Endodermal cell (in vitro differentiated cells): Measurements from ENCODE around the gene HADHB. TPM values are rescaled to one million over a fixed set of nuclear protein-coding genes. Genes with fewer than 3 reads are reported as not detected.

Source experiments
- DNase-seq: peaks from one replicate; pipeline ENCODE4 v3.0.0-alpha.2; 2017
- H3K27ac ChIP-seq: 2 replicates; pipeline ENCODE4 v1.5.1; 2013; ENCODE audit warnings: mild to moderate bottlenecking, low read depth, low read length, moderate library complexity
- H3K27me3 ChIP-seq: 2 replicates; pipeline ENCODE4 v1.6.1; 2013; ENCODE audit warnings: mild to moderate bottlenecking, low read length, moderate library complexity; ENCODE audit not compliant: insufficient read depth, control insufficient read depth, poor library complexity, severe bottlenecking
- H3K36me3 ChIP-seq: 2 replicates; pipeline ENCODE4 v1.7.0; 2013; ENCODE audit warnings: mild to moderate bottlenecking, low read length, moderate library complexity; ENCODE audit not compliant: control insufficient read depth, insufficient read depth
- H3K4me1 ChIP-seq: one replicate; pipeline ENCODE4 v1.7.0; 2013; ENCODE audit warnings: low read length; ENCODE audit not compliant: control insufficient read depth, insufficient read depth
- H3K4me3 ChIP-seq: 2 replicates; pipeline ENCODE4 v1.5.1; 2013; ENCODE audit warnings: mild to moderate bottlenecking, low read length, moderate library complexity
- H3K9ac ChIP-seq: 2 replicates; pipeline ENCODE4 v1.6.1; 2013; ENCODE audit warnings: mild to moderate bottlenecking, low read length, moderate library complexity; ENCODE audit not compliant: poor library complexity, severe bottlenecking; ENCODE audit errors: extremely low read depth
- H3K9me3 ChIP-seq: 2 replicates; pipeline ENCODE4 v1.6.1; 2013; ENCODE audit warnings: mild to moderate bottlenecking, low read length, moderate library complexity; ENCODE audit not compliant: control insufficient read depth
- H3K27ac Mint-ChIP-seq: 2 replicates; pipeline ENCODE4 v1.8.0; 2020; ENCODE audit warnings: mixed read lengths
- H3K27me3 Mint-ChIP-seq: 2 replicates; pipeline ENCODE4 v1.8.0; 2021; ENCODE audit warnings: mild to moderate bottlenecking, mixed read lengths; ENCODE audit not compliant: insufficient read depth
- H3K36me3 Mint-ChIP-seq: 2 replicates; pipeline ENCODE4 v1.8.0; 2020; ENCODE audit warnings: low read depth, mixed read lengths
- H3K4me1 Mint-ChIP-seq: 2 replicates; pipeline ENCODE4 v1.8.0; 2020; ENCODE audit warnings: mixed read lengths
- H3K4me3 Mint-ChIP-seq: 2 replicates; pipeline ENCODE4 v1.8.0; 2020; ENCODE audit warnings: mild to moderate bottlenecking, moderate library complexity, mixed read lengths
- H3K9me3 Mint-ChIP-seq: 2 replicates; pipeline ENCODE4 v1.8.0; 2020; ENCODE audit warnings: mild to moderate bottlenecking, mixed read lengths
- WGBS, 2 experiments: methylation state at CpG; one replicate each; pipeline versions ENCODE4 v1.1.5 to v1.1.7; 2013; ENCODE audit warnings: missing lambda C conversion rate in 2 of 2, mixed read lengths in 1 of 2; ENCODE audit not compliant: insufficient coverage in 1 of 2, insufficient read length in 1 of 2; 5-methylcytosine and 5-hydroxymethylcytosine counted together
- long read RNA-seq, 4 experiments: library from polyadenylated mRNA in 2 of 4; library from RNA in 1 of 4; library from capped mRNA in 1 of 4; stranded (forward) in 3 of 4; unstranded in 1 of 4; transcript quantifications; one replicate each; pipeline ENCODE4 v2.0.0, GENCODE V29; 2020 to 2021; ENCODE audit warnings: inconsistent platforms in 1 of 4
- polyA plus RNA-seq, 2 experiments: library from polyadenylated mRNA; stranded (reverse); fragments of 50-300 nt; gene quantifications; one replicate each; pipeline ENCODE4 v1.2.3, GENCODE V29; 2013
- total RNA-seq, 2 donors: library from RNA; stranded (reverse); fragmentation: NEBNext Ultra II Directional in 1 of 2; extraction: Animal tissue kit (Norgen Biotek cat#: 25700) in 1 of 2; gene quantifications; 2 replicates in 1 of 2; 3 replicates in 1 of 2; pipeline ENCODE4 v1.2.1, GENCODE V29; 2021
- TF ChIP-seq, protein P1 (sequence below): fragments of 200-600 bp; sonication (generic); conservative IDR thresholded peaks from 2 replicates; pipeline ENCODE4 v1.5.0; 2021; ENCODE audit warnings: antibody characterized with exemption, mild to moderate bottlenecking

The HADHB gene
- total RNA-seq = 10 to 100 TPM; 37.8 to 41.0 TPM
- polyA plus RNA-seq (2013, experiment 1 of 2) = 51.5 TPM
- polyA plus RNA-seq (2013, experiment 2 of 2) = 45.7 TPM
- long read RNA-seq, experiment 1, transcript HADHB-201 (16 exons, 2,044 nt) = major isoform, 11 of 25 reads
- long read RNA-seq, experiment 1, partial matches to known transcripts = 9 of 25 reads
- long read RNA-seq, experiment 1, other reads (novel, unspliced or antisense) = 5 of 25 reads
- long read RNA-seq, experiment 2, transcript HADHB-201 (16 exons, 2,044 nt) = major isoform, 61 of 76 reads
- long read RNA-seq, experiment 2, partial matches to known transcripts = 7 of 76 reads
- long read RNA-seq, experiment 2, other reads (novel, unspliced or antisense) = 7 of 76 reads
- long read RNA-seq, experiment 3, transcript HADHB-201 (16 exons, 2,044 nt) = major isoform, 231 of 264 reads
- long read RNA-seq, experiment 3, transcript HADHB-208 (15 exons, 2,142 nt) = minor isoform, 5 of 264 reads
- long read RNA-seq, experiment 3, partial matches to known transcripts = 9 of 264 reads
- long read RNA-seq, experiment 3, other reads (novel, unspliced or antisense) = 19 of 264 reads
- long read RNA-seq, experiment 4, transcript HADHB-201 (16 exons, 2,044 nt) = major isoform, 100 of 133 reads
- long read RNA-seq, experiment 4, partial matches to known transcripts = 10 of 133 reads
- long read RNA-seq, experiment 4, other reads (novel, unspliced or antisense) = 17 of 133 reads

DNA sequence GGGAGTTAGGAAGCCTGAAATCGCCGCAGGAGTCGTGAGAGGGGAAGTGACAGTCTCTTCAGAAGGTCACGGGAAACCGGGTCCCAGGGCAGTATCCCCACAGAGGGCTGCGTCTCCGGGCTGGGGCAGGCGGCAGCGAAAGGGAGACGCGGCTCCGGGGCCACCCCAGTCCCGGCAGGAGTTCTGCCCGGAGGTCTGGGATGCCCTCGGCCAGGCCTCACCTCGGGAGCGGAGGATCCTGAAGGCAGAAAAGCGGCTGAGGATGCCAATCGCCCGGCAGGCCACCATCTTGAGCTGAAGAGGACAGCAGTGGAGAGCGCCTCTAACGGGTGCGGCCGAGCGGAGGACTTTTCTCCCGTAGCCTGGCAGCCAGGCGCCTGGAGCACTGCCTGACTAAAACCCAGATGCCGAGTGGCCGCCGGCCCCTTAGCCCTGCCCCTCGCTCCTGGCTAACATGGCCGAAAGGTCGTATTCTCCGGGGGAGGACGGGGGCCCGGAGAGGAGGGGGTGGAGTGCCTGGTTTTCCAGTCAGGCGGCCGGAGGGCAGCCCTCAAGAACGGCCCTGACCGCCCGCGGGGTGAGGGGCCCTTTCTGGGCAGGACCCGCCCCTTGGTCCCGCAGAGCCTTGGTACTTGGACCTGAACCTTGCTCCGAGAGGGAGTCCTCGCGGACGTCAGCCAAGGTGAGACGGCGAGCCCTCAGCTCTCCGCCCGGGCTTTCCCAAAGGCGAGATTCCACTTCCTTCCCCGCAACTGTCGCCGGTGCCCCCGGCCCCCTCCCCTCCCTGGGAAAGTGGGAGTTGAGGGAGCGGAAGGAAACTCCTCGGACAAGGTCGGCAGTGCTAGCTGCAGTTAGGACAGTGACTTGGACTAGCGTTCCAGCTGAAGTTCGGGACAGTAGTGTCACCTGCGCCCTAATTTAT lies at the start of gene HADHB, which contains the start of gene HADHA:
Gene HADHB (plus strand): TSS at position 631 of the 922 bp plus-strand sequence. CDS start 9,316 bp downstream, outside the sequence.
Gene HADHA (minus strand): TSS at position 324 of the 922 bp plus-strand sequence. CDS start 36 bp downstream, at position 288.
- 0% methylated on average over 28 to 63 of the region's 63 CpGs for WGBS, 2 experiments
- H3K4me3 Mint-ChIP-seq = peak within 1 kb of the TSS; percentile 97
- Histone ChIP-seq H3K27ac (peak within 1 kb of the TSS; percentile 100), H3K9me3 (no peaks in the 10 kb centered on the region), H3K9ac (peak within 1 kb of the TSS; percentile 58), H3K4me3 (peak within 1 kb of the TSS; percentile 90), H3K36me3 (no peaks in the 10 kb centered on the region), H3K27me3 (no peaks in the 10 kb centered on the region), H3K4me1 (peaks cover 3% of the 10 kb centered on the region)
- TF ChIP-seq, protein P1, sequence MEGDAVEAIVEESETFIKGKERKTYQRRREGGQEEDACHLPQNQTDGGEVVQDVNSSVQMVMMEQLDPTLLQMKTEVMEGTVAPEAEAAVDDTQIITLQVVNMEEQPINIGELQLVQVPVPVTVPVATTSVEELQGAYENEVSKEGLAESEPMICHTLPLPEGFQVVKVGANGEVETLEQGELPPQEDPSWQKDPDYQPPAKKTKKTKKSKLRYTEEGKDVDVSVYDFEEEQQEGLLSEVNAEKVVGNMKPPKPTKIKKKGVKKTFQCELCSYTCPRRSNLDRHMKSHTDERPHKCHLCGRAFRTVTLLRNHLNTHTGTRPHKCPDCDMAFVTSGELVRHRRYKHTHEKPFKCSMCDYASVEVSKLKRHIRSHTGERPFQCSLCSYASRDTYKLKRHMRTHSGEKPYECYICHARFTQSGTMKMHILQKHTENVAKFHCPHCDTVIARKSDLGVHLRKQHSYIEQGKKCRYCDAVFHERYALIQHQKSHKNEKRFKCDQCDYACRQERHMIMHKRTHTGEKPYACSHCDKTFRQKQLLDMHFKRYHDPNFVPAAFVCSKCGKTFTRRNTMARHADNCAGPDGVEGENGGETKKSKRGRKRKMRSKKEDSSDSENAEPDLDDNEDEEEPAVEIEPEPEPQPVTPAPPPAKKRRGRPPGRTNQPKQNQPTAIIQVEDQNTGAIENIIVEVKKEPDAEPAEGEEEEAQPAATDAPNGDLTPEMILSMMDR = peak; percentile 35
- no peaks in the 10 kb centered on the region for H3K36me3 Mint-ChIP-seq
- DNase-seq = peak; percentile 98
- H3K9me3 Mint-ChIP-seq = no peaks in the 10 kb centered on the region
- peak within 1 kb of the TSS; percentile 100 for H3K27ac Mint-ChIP-seq
- H3K4me1 Mint-ChIP-seq = peaks cover 39% of the 10 kb centered on the region
- H3K27me3 Mint-ChIP-seq = peaks cover 4% of the 10 kb centered on the region

GRCh38 chr2:26195040-26195984 lies 49.4 kb upstream of the HADHB start:
- Mint-ChIP-seq H3K27me3 (peaks cover 6% of the 10 kb centered on the region), H3K4me3 (no peak overlapping the region), H3K4me1 (peaks cover 11% of the 10 kb centered on the region), H3K9me3 (no peaks in the 10 kb centered on the region), H3K27ac (no peak overlapping the region), H3K36me3 (peaks cover 84% of the 10 kb centered on the region)
- peaks cover 88% of the 10 kb centered on the region for H3K36me3 ChIP-seq
- H3K4me1 ChIP-seq = peaks cover 10% of the 10 kb centered on the region
- H3K27ac ChIP-seq = no peak overlapping the region
- no peak overlapping the region for H3K9ac ChIP-seq
- TF ChIP-seq, protein P1 = no peak
- WGBS, 2 experiments = 88 to 92% methylated on average over 4 to 12 of the region's 12 CpGs
- no peaks in the 10 kb centered on the region for H3K9me3 ChIP-seq
- DNase-seq = no peak
- no peaks in the 10 kb centered on the region for H3K27me3 ChIP-seq
- H3K4me3 ChIP-seq = no peak overlapping the region
